Calu3 (cell line): ENCODE measurements around the gene CCDC70. TPM values are rescaled to one million over a fixed set of nuclear protein-coding genes. Genes with fewer than 3 reads are reported as not detected.
"Not testable (repeated sequence)": the region's sequence is repeated elsewhere in the genome, so short reads cannot be mapped to it uniquely, and the experiment has no call there.

ENCODE experiments used
- BruUV-seq: library from RNA; stranded (reverse); fragments of 400-500 nt; replicated peaks from 2 replicates; lab custom pipeline; 2021; lab: Mats Ljungman, UMichigan
- CTCF ChIA-PET: fragments of 300-600 bp; sonication (Branson Sonifier 250); formaldehyde crosslinking; loops from one replicate; lab custom pipeline; 2022; ENCODE audit warnings: antibody characterized with exemption; lab: Charles Lee
- DNase-seq: peaks from one replicate; pipeline ENCODE4 v3.0.0; 2022
- H3K27ac Mint-ChIP-seq: one replicate; pipeline ENCODE4 v1.8.0; 2022; ENCODE audit warnings: mixed read lengths; ENCODE audit not compliant: unreplicated experiment
- H3K27me3 Mint-ChIP-seq: one replicate; pipeline ENCODE4 v1.8.0; 2022; ENCODE audit warnings: mixed read lengths; ENCODE audit not compliant: unreplicated experiment
- H3K36me3 Mint-ChIP-seq: one replicate; pipeline ENCODE4 v1.8.0; 2022; ENCODE audit warnings: mild to moderate bottlenecking, moderate library complexity, mixed read lengths; ENCODE audit not compliant: insufficient read depth, unreplicated experiment
- H3K4me1 Mint-ChIP-seq: one replicate; pipeline ENCODE4 v1.8.0; 2022; ENCODE audit warnings: mild to moderate bottlenecking, low read depth, mixed read lengths; ENCODE audit not compliant: unreplicated experiment
- H3K4me3 Mint-ChIP-seq: one replicate; pipeline ENCODE4 v1.8.0; 2022; ENCODE audit warnings: mild to moderate bottlenecking, low read depth, moderate library complexity, mixed read lengths; ENCODE audit not compliant: unreplicated experiment
- H3K9me3 Mint-ChIP-seq: one replicate; pipeline ENCODE4 v1.8.0; 2022; ENCODE audit warnings: low read depth, mixed read lengths; ENCODE audit not compliant: unreplicated experiment
- CTCF ChIP-seq: fragments of 200-600 bp; IDR thresholded peaks from one replicate; pipeline ENCODE4 v1.8.0; 2022; ENCODE audit warnings: antibody characterized with exemption; ENCODE audit not compliant: unreplicated experiment
- intact Hi-C: fragments of 100-400 bp; cut with micrococcal nuclease; formaldehyde crosslinking; loops from one replicate; pipeline ENCODE4 v1.10.0; 2022; ENCODE audit not compliant: unreplicated experiment
- total RNA-seq: library from RNA; stranded (reverse); gene quantifications from 2 replicates; pipeline ENCODE4 v1.2.3, GENCODE V29; 2022

Gene CCDC70
- total RNA-seq, 1 experiment from 2014 or later = not detected

- Mint-ChIP-seq H3K36me3 (no peaks in the 10 kb centered on the region), H3K27me3 (peaks cover 10% of the 10 kb centered on the region), H3K4me3 (no peak overlapping the region), H3K27ac (no peak overlapping the region), H3K9me3 (no peaks in the 10 kb centered on the region), H3K4me1 (no peaks in the 10 kb centered on the region)
- TF ChIP-seq CTCF = no peak
- intact Hi-C loops = no loop called here
- CTCF ChIA-PET = no interaction called here
- no TSS peak for BruUV-seq
- DNase-seq = no peak
Observed at GRCh38 chr13:51907040-51907732, 45.4 kb downstream of the CCDC70 start.

GRCh38 chr13:51909265-51909664 lies 47.5 kb downstream of the CCDC70 start:
- intact Hi-C loops, H3K4me1 Mint-ChIP-seq, DNase-seq, H3K9me3 Mint-ChIP-seq, H3K27ac Mint-ChIP-seq, H3K36me3 Mint-ChIP-seq, BruUV-seq, H3K4me3 Mint-ChIP-seq, CTCF ChIA-PET: not testable (repeated sequence)
- H3K27me3 Mint-ChIP-seq = peaks cover 14% of the 10 kb centered on the region

- BruUV-seq = no TSS peak
- CTCF ChIA-PET = no interaction called here
- H3K4me3 Mint-ChIP-seq = no peak overlapping the region
- H3K36me3 Mint-ChIP-seq = no peaks in the 10 kb centered on the region
- no peaks in the 10 kb centered on the region for H3K9me3 Mint-ChIP-seq
- peaks cover 14% of the 10 kb centered on the region for H3K27me3 Mint-ChIP-seq
- no peaks in the 10 kb centered on the region for H3K4me1 Mint-ChIP-seq
- DNase-seq = no peak
- no peak for TF ChIP-seq CTCF
- H3K27ac Mint-ChIP-seq = no peak overlapping the region
- intact Hi-C loops = no loop called here
Observed at GRCh38 chr13:51910508-51910907, 48.7 kb downstream of the CCDC70 start.

- no peak overlapping the region for H3K27ac Mint-ChIP-seq
- no peaks in the 10 kb centered on the region for H3K9me3 Mint-ChIP-seq
- DNase-seq = no peak
- intact Hi-C loops = no loop called here
- H3K27me3 Mint-ChIP-seq = peaks cover 14% of the 10 kb centered on the region
- BruUV-seq = no TSS peak
- no peak for TF ChIP-seq CTCF
- H3K4me3 Mint-ChIP-seq = no peak overlapping the region
- no peaks in the 10 kb centered on the region for H3K4me1 Mint-ChIP-seq
- H3K36me3 Mint-ChIP-seq = no peaks in the 10 kb centered on the region
- CTCF ChIA-PET = no interaction called here
Observed at GRCh38 chr13:51912091-51912490, 50.3 kb downstream of the CCDC70 start.

- Mint-ChIP-seq H3K27ac (no peak overlapping the region), H3K4me1 (no peaks in the 10 kb centered on the region), H3K4me3 (no peak overlapping the region), H3K27me3 (peaks cover 14% of the 10 kb centered on the region), H3K9me3 (no peaks in the 10 kb centered on the region), H3K36me3 (no peaks in the 10 kb centered on the region)
- no TSS peak for BruUV-seq
- no peak for TF ChIP-seq CTCF
- no peak for DNase-seq
- CTCF ChIA-PET = no interaction called here
- intact Hi-C loops = no loop called here
Observed at GRCh38 chr13:51912511-51913225, 50.9 kb downstream of the CCDC70 start.
